OCI-M2 (cell line): Measurements from ENCODE around the gene GCLC.

Experiments used
- DNase-seq: peaks from one replicate; lab custom pipeline; 2025; ENCODE audit not compliant: unreplicated experiment; lab: John Stamatoyannopoulos, UW

Gene GCLC

GRCh38 chr6:53527249-53527765 is 17.6 kb downstream of the GCLC start:
- no peak for DNase-seq

- DNase-seq = no peak
Measured at GRCh38 chr6:53526000-53526399, 18.9 kb downstream of the GCLC start.

DNA sequence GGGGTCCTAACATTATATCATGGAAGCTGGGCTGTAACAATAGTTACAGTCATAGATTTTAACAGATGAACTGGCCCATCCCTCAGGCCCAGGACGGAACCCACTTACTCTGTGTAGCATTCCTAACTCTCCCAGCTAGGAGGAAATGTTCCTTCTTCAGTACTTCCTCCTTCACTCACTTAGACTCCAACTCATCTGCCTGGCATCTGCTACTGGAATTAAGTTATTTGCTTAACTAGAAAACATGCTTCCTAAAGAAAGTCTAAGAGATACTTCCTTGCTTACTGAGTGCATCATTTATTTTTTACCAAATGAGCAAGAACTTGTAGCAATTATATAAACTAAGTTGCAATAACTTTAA is 20.5 kb downstream of the GCLC start:
- no peak for DNase-seq

- no peak for DNase-seq
Measured at GRCh38 chr6:53523511-53524454, 21.1 kb downstream of the GCLC start.

- no peak for DNase-seq
Measured at GRCh38 chr6:53520320-53520928, 24.5 kb downstream of the GCLC start.

GRCh38 chr6:53518862-53519261 is 26.0 kb downstream of the GCLC start:
- DNase-seq = no peak

GRCh38 chr6:53517021-53517420 is 27.9 kb downstream of the GCLC start:
- no peak for DNase-seq

- DNase-seq = no peak
Measured at GRCh38 chr6:53514677-53515076, 30.2 kb downstream of the GCLC start.

GRCh38 chr6:53513519-53513966 is 31.4 kb downstream of the GCLC start:
- DNase-seq = no peak

- DNase-seq = no peak
Measured at GRCh38 chr6:53513056-53513455, 31.8 kb downstream of the GCLC start.

- no peak for DNase-seq
Measured at GRCh38 chr6:53512626-53513025, 32.3 kb downstream of the GCLC start.

- DNase-seq = no peak
Measured at GRCh38 chr6:53510746-53511145, 34.2 kb downstream of the GCLC start.

GRCh38 chr6:53506872-53507271 is 38.0 kb downstream of the GCLC start:
- no peak for DNase-seq

DNA sequence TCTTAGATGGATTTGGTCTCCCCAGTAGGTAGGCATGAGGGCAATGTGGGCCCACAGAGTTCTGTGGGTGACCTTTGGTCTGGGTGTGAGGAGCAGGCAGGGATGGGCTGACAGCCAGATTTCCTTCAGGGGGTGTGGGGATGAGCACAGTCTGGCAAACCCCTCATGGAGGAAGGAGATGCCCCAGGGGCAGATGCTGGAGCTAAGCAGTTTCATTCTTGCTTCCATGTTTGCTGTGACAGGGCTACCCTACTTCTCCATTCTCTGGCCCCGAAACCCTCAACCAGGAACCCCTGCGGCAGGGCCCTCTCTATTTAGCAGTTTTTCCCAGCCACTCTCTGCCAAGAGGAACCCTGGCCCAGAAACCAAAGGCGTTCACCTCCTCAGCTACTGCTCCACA is 40.4 kb downstream of the GCLC start:
- no peak for DNase-seq

GRCh38 chr6:53503060-53503459 is 41.8 kb downstream of the GCLC start:
- DNase-seq = no peak

- DNase-seq = no peak
Measured at GRCh38 chr6:53501432-53501831, 43.5 kb downstream of the GCLC start.

DNA sequence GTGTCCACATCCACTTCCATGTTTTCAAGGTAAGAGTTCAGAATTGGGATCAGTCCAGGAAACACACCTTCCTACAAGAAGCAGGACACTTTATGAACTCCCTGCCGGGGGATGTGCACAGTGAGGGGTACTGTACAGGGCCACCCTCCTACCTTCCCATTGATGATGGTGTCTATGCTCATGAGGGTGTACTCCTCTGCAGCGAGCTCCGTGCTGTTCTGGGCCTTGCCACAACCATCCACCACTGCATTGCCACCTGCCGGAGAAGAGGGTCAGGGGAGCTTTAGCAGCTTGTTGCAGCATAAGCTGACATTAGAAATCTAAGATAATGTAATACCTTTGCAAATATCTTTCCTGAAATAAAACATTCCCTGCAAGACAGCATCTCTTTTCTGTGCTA is 44.8 kb downstream of the GCLC start:
- DNase-seq = no peak

DNA sequence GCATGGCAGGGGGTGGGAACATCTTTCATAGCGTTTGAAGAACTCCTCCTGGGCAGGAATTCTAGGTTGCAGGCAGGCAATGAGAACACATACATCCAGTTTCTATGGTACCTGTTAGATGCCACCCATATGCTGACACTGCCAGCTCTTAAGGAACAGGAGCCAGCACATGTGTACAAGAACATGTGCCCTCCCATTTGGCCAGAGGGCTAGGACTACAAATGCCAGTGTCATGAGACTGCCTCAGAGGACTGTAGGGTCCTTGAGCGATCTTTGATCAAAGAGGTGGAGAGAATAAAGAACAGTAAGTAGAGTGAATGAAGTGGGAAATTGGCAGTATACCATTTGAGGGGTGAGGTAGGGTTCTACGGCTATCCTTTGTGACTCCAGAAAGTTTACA is 45.8 kb downstream of the GCLC start:
- DNase-seq = no peak

DNA sequence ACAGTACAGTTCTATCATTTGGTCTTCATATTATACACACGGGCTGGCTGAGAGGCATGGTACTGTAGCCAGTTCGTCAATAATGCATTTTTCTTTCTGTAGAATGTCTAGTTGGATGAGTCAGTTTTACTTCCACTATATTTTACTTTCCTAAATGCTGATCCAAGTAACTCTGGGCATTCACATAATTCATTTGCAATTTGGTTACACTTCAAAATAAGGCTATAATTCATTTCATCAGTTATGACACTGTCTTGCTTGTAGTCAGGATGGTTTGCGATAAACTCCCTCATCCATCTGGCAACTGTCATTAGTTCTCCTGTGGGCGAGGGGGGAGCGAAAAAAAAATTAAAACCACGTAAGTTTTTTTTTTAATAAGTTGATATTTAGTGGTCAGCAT is 46.3 kb downstream of the GCLC start:
- no peak for DNase-seq

- no peak for DNase-seq
Measured at GRCh38 chr6:53497905-53498304, 47.0 kb downstream of the GCLC start.

DNA sequence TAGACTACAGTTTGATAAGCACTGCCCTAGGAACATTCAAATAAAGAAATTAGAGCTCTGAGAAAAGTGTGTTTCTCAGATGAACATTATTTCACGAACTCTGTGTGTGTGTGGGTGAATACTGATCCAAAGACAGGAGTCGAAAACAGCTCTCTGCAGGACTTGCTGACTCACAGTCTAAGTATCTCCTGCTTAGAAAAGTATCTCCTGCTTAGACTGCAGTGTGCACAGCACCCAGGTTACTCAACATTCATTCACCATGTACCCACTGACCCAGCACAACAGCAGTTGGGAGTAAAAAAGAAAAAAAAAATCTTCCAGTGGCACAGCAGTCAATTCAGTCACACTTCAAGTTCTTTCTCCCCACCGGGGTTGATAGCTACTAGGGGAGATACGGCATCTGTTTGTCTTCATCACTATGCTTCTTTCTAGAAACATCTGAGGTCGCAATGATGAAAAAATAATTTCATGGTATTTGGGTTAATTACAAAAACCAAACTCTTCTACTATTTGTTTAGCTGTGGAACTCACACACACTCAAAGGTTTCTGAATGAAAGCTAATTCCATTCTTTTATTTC is 48.0 kb downstream of the GCLC start:
- no peak for DNase-seq
